ENCODE measurements around the gene TIE1.

TIE1 gene

DNA sequence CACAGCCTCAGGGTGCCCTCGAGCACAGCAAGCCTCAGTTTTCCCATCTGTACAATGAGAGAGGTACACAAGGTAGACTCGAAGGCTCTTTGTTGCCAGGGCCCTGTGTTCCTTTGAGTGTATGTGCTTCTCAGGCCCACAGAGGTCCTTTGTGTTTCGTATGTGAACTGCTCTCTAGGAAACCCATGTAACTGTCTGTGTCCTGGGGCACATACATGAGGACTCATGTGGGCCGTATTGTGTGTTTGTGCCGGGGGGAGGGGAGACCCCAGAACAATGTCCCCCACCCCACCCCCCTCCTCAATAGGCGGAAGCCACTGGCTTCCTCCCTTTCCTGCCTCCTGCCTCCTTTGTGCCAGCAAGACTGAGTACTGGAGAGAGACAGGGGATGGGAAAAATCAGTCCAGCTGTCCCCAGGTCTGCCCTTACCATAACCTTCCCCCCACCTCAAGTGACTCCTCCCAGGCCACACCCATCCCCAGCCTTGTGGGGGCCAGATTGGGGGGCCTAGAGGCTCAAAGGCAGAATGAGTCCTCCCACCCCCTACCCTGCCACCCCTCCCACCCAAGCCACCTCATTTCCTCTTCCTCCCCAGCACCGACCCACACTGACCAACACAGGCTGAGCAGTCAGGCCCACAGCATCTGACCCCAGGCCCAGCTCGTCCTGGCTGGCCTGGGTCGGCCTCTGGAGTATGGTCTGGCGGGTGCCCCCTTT is at the start of gene TIE1:
TSS of gene TIE1 (plus strand) at position 605 of the 717 bp plus-strand sequence. CDS start at position 695, 90 bp downstream.
- DNase-seq: no peak

- DNase-seq: no peak
These were observed 49.8 kb upstream of the TIE1 start for GRCh38 chr1:43251024-43251423.

GRCh38 chr1:43252225-43252624 is 48.6 kb upstream of the TIE1 start:
- no peak for DNase-seq

- DNase-seq: no peak
These were observed 47.6 kb upstream of the TIE1 start for GRCh38 chr1:43253173-43253572.

GRCh38 chr1:43253876-43254275 is 46.9 kb upstream of the TIE1 start:
- no peak for DNase-seq

GRCh38 chr1:43255438-43256210 is 45.2 kb upstream of the TIE1 start:
- DNase-seq: no peak

- DNase-seq: no peak
These were observed 43.9 kb upstream of the TIE1 start for GRCh38 chr1:43256675-43257570.

DNA sequence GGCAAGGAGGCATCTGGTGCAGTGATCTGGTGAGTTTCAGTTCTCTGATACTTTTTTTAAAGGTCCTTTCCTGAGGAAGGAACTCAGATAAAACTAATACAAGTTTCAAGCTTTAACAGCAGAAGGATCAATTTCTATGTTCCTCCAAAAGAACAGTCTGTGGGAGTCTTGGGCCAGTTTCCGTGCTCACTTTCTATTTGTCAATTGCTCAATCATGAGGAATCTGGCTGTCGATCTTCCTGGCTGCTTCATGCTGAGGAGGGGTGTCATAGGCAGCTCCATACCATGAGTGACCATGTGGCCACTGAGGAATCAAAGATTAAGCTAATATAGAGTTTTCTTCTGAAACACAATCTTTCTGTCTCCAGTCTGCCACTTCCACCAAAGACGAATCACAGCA is 42.4 kb upstream of the TIE1 start:
- DNase-seq: no peak

DNA sequence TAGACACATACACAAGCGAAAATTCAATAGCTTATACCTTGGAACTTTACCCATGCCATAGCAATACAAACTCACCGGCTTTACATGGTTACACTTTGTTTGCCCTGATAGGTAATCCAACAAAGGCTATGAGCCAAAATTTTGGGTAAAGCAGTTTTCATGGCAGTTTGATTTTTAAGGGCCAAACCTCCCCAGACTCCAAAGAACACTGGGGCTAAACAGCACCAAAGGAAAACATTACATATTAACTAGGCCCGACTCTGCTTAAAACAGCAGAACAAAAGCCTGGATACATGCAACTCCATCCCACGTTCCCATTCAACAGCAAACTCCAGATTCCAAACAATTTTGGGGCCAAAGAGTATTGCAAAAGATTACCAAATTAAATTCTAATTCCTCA is 35.4 kb upstream of the TIE1 start:
- no peak for DNase-seq

GRCh38 chr1:43266881-43267280 is 33.9 kb upstream of the TIE1 start:
- no peak for DNase-seq

DNA sequence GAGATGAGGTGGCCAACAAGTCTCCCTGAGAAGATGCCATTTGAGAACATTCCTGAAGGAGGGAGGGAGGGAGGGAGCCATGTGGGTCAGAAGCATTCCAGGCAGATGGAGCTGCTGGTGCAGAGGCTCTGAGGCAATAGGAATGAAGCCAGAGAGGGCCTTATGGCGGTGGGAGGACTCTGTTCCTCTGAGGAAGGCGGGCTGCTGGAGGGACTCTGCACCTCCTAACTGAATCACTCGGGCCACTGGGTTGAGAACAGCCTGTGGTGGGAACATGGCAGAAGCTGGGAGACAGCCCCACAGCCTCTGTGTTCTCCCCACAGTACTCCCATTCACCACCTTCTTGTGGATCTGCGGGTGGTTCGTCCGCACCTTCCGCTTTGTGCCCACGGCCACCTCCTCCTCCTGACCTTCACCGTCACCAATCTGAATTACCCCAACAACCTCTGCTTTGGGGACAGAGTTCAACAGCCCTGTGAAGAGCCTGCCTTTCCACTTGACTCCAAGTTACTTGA is 33.4 kb upstream of the TIE1 start:
- DNase-seq: no peak

DNA sequence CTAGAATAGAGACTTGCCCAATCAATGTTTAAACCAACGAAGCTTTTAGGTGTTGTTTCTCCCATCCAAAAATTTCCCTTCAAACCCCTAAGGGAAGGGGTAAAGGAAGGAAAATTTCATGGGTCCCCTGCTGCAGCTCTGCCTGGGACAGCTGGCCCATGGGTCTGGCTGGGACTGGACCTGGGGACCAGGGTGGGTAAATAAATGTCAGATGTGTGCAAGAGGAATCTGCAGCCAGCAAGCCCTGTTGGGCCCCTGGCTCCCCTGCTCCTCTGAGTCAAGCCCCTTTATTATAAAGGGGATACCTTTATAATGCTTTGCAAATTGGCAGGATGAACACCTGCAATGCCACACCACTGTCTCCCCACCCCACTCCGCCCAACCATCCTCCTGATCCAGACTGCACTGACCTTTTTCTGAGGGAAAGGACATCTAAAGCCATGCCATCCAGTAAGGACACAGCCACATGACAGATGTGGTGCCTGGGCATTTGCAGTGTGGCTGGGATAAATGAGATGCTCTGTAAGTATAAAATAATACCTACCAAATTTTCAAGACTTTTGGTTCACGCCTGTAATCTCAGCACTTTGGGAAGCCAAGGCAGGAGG is 32.9 kb upstream of the TIE1 start:
- DNase-seq: no peak

- no peak for DNase-seq
These were observed 31.0 kb upstream of the TIE1 start, which contains the start of gene TMEM125 for GRCh38 chr1:43269627-43270375. Gene TMEM125 (plus strand): TSS chr1:43269983. CDS start chr1:43272723, 2,740 bp downstream.

- no peak for DNase-seq
These were observed 30.2 kb upstream of the TIE1 start for GRCh38 chr1:43270421-43271095.

DNA sequence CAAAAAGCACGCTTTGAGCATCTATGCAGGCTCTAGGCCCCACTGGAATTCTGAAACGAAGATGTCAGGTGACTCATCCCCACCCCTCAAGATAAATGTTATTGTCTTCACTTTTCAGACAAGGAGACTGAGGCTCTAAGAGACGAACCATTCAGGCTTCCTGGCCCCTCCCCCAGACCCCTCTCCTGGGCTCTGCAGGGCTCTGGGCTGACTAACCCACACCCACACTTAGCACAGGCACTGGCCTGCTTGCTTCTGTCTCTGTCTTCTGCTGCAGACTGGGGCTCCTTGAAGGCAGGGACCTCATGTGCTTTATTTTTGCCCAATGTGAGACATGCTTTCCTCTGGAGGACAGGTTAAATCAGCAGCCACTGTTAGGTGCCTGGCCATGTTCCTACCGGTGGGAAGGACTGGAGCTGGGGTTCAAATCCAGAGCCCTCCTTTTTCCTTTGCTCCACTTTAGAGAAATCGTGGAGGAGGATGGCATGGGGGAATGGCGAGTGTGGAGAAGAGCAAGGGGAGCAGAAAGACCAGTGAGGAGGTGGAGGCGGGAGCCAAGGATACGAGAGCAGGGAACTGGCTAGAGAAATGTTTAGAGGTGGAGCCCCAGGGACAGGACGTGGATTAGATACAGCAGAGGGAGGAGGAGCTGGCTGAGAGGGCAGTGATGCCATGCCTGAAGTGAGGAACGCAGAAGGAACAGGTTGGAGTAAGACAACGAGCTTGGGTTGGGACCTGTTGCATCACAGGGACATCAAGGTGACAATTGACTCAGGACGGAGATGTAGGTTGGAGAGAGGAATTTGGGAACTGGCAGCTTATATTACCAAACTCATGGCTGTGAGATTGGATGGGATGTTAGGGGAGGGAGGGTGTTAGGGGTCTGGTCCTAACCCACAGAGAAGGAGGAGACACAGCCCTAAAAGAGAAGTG is 29.3 kb upstream of the TIE1 start:
- no peak for DNase-seq

GRCh38 chr1:43272161-43272560 is 28.6 kb upstream of the TIE1 start:
- no peak for DNase-seq

- no peak for DNase-seq
These were observed 27.9 kb upstream of the TIE1 start for GRCh38 chr1:43272576-43273571.

DNA sequence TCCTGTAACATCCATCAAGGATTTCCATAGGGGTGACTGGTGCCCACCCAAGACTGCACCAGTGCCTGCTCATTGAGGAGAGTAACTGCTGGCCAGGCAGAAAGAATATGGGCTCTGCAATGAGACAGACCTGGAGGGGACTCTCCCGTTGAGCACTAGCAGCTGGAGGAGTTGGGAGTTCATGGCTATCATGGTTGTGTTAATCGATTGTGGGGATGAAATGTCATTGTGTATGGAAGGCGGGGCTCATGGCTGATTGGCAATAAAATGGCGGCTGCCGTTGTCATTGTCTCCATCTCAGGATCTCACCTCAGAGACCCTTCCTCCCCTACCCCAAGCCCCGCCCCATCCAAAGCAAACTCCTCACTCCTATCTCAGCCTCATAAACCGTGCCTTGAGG is 27.1 kb upstream of the TIE1 start:
- DNase-seq: no peak

Data from DMS 273 treated with DMSO at 0.1 percent for 48 hours (cell line).